GM19467 (cell line): ENCODE measurements around the gene PCSK2.

ENCODE experiments used
- ATAC-seq: cut with Tn5 transposase; IDR thresholded peaks from one replicate; pipeline ENCODE4 v1.9.1; 2021; ENCODE audit warnings: mild to moderate bottlenecking, moderate library complexity; ENCODE audit not compliant: unreplicated experiment

Gene PCSK2

DNA sequence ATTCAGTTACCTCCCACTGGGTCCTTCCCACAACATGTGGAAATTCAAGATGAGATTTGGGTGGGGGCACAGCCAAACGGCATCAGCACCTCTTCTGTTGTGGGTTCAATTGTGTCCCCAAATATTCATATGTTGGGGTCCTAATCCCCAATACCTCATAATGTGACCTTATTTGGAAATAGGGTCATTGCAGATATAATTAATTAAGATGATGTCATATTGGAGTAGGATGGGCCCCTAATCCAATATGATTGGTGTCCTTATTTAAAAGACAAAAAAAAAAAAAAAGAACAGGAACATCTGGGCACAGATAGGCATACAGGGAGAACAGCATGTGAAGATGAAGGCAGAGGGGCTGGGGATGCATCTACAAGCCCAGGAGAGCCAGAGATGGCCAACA is 214.9 kb downstream of the PCSK2 start:
- ATAC-seq = no peak

DNA sequence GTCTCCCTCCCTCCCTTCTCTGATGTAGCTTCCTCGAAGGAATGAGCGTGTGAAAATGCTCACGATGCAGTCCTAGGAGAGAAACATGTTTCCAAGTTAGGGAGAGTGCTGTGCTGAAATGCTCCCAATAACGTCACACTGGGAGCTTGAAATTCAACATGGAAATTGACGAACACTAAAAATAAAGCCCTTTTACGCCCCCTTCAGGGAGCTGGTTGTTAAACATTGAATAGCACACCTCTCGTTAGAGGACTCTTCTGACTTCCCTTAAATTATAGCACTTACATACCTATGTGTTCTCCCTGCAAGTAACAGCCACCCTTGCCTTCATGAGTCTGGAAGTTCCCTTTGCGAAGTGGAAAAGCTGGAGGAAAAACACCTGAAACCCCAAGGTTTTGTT is 215.7 kb downstream of the PCSK2 start:
- no peak for ATAC-seq

DNA sequence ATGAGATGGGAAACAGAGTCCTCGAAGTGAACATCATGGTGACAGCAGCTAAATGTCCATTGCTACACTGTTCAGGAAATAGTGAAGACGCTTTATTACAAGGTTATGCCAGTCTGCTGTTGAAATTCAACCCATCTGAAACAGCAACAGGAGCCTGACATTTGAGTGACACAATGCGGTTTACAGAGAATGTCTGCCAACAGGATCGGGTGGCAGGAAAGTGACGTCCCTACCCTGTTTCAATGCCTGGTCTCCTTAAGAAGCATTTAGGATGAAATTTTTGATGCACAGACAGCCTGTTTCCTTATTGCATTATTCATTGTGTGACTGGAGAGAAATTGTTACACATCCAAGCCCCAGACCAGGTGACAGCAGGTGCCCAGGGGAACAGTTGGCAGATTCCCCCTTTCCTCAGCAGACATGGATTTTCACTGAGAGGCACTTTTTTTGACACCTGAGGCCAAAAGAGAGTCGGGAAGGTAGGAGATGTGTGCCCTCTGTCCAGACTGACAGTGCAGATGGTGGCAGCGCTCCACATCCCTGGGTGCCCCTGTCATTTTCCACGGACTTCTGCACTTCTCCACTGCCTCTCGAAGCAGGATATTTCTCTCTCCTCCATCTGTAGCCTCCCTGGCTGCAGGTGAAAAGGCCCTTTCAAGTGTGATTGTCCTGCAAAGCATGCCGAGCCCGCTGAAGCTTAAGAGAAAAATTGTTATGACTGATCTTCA is 216.5 kb downstream of the PCSK2 start:
- ATAC-seq = no peak

DNA sequence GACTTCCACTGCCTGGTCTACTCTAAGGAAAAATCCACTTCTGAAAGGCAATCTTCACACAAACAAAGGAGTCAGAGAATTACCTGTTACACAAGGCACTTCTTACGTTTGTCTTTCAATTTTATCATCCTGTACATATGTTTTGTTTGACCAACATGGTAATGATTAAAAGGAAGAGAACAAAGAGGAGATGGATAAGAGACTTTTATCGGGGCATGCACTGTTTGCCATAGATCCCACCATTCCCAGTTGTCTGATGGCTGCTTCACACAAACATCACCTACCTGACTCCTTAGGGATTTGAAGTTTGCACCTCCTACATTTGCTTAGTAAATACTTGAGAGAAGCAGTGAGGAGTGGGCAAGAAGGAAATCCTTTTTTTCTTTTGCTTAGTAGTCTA is 217.3 kb downstream of the PCSK2 start:
- no peak for ATAC-seq

DNA sequence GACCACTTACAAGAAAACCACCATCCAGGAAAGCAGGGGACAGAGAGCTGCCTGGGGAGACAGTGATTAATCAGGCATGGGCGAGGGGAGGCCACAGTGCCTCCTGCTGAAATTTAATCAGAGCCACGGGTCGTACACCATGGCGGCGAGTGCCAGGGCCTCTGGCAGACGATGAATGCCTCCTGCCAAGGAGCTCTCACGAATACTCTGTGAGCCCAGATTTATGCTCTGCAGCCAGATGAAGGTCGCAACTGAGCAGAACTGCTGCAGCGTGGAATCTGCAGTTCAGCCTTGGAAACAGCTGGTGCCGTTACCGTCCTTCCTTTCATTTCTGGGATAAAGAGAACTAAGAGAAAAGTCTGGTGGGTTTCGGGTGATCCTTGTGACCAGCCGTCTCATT is 218.7 kb downstream of the PCSK2 start:
- no peak for ATAC-seq

DNA sequence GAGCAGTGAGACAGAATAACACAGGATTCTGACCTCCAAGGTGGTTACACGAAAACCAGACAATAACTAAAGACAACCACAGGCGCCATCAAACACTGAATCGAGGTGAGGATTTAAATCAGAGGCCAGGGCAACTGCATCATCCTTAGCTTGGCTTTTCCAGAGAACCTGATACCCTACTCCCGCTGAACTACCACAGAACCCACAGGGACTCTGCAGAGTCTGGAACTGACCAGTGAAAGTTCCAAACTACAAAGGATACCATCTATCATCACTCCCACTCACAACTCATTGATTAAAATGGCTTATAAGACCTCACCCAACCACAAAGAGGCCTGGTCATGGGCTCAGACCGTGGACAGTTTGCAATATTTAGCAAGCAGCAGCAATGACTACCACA is 219.3 kb downstream of the PCSK2 start:
- ATAC-seq = no peak

DNA sequence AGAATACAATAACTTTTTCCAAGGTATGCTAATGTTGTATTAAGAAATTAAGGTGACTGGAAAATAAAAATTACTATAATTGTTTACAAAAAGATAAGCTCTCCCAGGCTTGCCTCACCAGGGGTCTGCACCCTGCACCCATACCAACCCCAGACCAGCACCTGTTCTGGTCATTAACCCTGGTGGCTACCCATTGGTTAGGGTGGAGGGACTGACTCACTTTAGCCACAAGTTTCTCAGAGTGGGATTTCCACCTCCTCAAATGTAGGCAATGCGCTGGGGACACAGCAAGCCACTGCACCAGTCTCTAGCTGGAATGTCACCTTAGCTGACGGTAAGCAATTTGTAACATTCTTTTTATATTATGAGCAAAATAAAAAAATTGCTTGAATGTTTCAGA is 221.2 kb downstream of the PCSK2 start:
- no peak for ATAC-seq

DNA sequence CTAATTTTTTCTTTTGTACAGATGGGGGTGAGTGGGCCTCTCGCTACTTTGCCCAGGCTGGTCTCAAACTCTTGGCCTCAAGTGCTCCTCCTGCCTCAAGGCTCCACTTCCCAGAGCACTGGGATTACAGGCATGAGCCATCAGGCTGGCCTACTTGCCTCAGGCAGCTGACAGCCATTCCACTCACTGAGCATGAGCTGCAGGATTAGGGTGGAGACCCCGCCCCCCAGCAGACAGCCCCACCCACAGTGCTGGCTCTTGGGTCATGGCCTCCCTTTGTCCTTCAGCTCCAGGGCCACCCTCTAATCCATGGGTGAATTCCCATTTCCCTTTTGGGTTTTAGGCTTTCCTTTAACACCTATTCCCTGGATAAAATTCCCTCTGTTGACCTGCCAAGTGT is 222.2 kb downstream of the PCSK2 start:
- no peak for ATAC-seq

DNA sequence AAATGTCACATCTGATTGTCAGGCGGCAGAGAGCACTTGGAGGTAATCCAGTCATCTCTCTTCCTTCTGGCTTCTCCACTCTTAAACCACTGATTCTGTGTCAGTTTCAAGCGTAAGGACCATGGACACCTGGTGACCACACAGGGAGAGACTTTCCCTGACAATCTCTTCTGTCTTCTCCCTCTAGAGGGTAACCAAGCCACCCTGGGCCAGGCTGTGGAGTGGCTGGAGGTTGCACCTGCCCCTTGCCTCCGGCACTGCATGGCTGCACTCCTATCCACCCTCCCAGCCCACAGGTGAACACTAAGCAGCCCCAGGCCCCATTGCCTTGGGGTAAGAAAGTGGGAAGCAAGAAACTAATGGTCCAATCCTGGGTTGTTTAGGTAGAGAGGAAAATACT is 225.6 kb downstream of the PCSK2 start:
- no peak for ATAC-seq

DNA sequence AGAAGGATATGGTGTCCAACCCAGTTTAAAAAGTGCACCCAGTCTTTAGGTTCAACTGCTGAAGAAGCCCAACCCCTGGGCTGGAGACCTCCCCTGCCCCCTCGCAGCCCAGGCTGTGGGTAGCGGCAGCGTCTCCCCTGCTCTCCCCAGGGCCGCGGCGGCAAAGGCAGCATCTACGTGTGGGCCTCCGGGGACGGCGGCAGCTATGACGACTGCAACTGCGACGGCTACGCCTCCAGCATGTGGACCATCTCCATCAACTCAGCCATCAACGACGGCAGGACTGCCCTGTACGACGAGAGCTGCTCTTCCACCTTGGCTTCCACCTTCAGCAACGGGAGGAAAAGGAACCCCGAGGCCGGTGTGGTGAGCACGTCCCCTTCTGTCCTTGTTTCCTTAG is 226.8 kb downstream of the PCSK2 start:
- no peak for ATAC-seq

DNA sequence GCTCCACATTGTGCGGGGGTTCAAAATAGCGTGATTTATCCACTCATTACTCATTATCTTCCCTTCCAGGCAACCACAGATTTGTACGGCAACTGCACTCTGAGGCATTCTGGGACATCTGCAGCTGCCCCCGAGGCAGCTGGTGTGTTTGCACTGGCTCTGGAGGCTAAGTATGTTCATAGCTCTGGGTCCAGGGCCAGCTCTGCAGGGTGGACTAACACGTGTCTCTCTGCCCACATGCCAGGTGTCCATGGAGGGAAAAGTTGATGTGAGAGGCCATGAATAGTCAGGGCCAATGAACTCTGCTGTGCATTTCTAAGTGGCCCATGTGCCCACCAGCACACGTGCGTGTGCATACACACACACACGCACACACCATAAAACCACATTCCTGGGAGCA is 229.4 kb downstream of the PCSK2 start:
- no peak for ATAC-seq

DNA sequence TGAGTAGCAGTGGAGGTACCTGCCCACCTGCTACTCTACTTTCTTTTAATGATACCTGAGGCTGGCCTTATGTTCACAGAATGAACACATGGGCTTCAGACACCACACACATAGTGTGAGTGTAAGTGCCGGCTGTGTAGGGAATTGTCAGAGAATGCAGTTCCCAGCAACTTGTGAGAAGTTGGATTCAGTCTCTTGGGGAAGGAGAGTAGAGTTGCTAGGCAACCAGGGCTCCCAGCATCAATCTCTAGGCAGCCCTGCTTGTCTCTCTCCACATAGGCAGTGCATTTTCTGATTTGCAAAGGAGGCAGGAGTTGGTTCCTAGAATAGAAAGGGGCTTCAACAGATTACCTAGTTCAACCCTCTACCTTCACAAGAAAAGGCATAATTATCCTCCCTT is 230.2 kb downstream of the PCSK2 start:
- ATAC-seq = no peak

DNA sequence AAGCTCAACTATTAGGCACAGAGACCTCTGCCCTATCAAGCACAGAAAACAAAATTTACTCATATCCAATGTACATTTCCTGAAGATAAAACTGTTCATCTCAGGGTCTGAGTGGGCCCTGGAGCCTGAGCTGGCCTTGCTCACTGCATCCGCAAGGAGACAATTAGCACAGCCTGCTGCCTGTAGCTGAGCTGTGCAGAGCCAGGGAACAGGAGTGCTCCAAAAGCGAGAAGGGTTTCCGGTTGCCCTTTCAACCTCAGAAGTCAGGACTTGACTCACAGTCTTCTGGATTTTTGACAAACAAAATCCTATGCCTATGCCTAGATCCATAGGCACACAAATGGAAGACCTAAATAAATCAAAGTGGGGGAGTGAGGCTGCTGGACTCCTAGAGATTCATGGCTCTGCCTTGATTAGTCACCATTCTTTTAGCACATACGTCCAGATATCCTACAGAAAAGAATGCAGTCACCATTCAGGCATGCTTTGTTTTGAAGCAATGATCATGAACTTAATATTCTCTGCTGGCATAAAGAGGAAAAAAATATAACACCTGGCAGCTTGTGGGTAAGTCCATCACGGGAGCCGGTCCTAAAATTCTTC is 230.8 kb downstream of the PCSK2 start:
- no peak for ATAC-seq

DNA sequence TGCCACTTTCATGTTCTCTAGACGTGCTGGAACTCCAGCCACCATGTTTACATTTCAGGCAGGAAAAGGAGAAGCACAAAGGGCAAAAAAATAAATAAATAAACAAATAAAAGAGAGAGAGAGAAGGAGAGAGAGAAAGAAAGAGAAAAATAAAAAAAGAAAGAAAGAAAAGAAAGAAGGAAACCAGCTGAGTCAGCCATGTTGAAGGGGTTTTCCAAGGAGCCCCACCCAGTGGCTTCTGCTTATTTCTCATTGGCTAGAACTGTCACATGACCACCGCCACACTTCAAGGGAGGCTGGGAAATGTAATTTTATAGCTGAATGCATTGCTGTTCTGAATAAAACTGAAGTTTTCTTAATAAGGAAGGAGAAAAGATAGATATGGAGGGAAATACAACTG is 233.3 kb downstream of the PCSK2 start:
- ATAC-seq = no peak

DNA sequence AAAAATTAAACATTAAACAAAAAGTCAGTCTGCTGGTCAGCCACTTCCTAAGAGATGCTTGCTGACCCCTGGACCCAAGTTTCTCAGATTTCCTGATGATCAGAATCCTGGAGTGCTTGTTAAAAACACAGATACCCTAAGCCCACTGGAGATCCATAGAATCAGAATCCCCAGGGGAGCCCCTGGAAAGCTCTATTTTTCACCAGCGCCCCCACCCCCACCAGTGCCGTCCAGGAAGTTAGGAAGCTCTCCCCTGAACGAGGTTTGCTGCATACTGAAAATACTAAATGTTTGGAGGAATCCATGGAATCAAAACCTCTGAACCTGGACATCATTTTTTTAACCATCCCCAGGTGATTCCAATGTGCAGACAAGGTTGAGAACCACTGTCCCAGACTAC is 235.1 kb downstream of the PCSK2 start:
- no peak for ATAC-seq

DNA sequence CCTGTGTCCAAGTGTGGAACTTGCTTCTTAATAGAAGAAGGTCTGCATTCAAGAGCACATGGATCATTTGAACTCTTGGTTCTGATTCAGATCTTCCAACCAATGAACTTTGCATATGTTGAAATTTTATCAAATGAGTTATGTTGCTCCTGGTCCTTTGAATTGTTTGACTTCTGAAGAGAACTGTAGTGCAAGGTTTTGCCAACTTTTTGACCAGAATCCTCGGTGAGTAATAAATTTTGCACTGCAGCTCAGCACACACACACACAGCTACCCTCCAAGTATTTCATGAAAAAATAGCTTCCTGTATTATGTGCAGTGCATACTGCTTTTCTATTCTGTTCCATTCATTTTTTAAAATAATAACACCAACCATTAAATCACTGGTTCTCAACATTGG is 236.9 kb downstream of the PCSK2 start:
- no peak for ATAC-seq

DNA sequence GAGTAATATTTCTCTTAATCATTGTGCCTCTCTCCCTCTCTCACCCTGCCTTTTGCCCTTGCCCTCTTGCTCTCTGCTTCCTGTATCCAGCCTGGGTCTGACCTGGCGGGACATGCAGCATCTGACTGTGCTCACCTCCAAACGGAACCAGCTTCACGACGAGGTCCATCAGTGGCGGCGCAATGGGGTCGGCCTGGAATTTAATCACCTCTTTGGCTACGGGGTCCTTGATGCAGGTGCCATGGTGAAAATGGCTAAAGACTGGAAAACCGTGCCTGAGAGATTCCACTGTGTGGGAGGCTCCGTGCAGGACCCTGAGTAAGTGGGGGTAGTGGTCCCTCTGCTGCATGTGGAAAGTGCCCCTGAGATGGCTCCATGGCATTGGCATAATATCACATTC is 238.4 kb downstream of the PCSK2 start:
- ATAC-seq = no peak

DNA sequence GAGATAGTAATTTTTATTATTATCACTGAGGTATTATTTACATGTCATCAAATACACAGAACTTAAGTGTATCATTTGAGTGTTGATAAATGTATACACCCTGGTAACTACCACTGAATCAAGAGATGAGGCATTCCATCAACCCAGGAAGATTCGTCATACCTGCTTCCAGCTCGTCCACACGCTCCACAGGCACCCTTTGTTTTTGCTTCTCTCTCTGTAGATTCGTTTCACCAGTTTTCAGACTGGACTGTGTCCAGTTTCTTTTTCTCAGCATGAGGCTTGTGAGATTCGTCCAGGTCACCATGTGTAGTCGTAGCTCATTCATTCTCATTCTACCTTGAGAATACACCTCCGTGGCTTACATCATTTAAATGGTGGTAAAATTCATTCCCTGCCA is 239.8 kb downstream of the PCSK2 start:
- ATAC-seq = no peak

DNA sequence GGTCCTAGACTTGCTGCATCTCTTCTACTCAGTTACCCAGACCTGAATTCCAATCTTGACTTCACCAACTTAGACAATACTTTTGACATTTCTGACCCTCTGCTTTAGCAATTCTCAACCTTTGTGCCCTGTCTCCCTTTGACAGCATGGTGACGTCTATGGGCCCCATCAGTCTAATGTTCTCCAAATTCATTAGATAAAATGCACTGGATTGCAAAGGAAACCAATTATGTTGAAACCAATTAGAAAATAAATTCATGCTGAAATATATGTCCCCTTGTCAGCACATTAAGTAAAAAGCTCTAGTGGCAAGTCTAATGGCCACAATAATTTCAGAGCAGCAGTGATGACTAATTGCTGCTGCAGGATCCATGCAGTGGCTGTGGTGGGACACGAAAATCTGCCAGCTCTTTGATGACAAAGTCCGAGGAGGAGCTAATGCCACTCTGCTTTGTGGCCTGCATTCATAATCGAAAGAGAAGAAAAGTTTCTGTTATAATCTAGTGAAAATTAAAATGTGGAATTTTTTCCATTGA is 240.3 kb downstream of the PCSK2 start:
- no peak for ATAC-seq

DNA sequence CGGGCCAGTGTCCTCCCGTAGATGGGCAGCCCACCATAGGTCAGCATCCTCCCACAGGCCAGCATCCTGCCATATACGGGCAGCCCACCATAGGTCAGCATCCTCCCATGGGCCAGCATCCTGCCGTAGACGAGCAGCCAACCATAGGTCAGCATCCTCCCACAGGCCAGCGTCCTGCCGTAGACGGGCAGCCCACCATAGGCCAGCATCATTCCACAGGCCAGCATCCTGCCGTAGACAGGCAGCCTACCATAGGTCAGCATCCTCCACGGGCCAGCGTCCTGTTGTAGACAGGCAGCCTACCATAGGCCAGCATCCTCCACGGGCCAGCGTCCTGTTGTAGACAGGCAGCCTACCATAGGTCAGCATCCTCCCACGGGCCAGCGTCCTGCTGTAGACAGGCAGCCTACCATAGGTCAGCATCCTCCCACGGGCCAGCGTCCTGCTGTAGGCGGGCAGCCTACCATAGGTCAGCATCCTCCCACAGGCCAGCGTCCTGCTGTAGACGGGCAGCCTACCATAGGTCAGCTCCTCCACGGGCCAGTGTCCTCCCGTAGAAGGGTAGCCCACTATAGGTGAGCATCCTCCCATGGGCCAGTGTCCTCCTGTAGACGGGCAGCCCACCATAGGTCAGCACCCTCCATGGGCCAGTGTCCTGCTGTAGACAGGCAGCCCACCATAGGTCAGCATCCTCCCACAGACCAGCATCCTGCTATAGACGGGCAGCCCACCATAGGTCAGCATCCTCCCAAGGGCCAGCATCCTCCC is 241.4 kb downstream of the PCSK2 start:
- ATAC-seq = no peak

DNA sequence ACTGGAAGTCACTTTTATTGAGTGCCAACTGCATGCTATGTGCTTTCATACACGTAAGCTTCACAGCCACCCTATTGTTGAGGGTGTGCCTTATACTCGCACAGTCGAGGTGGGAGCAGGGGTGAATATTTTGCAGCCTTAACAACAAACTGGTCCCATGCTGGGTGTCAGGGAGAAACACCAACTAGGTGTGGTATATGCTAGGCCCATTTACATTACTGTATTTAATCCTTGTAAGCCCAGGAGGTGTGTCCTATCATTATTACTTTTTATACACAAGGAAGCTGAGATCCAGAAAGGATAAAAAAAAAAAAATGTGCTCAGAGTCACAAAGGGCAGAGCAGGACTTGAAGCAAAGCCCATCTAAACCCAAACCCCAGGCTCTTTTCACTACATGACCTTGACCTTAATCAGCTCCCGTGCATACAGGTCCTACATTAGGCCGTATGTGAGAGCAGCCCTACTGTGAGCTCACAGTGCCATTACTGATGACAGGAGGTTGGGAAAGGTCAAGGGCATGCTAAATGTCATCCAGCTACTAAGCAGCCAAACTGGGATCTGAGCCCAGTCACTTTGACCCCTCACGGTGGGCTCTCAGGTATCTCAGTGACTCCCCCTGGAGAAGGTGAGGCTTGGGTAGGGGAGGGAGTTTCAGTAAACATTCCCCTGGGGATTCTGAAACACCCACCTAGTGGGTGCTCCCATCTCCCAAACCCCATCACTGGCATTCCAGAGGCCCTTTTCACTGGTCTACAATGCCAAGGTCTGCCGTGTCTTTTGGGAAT is 242.6 kb downstream of the PCSK2 start:
- ATAC-seq = no peak
